ENCODE data around the gene ZNF506.
"Not testable (repeated sequence)": the region's sequence is repeated elsewhere in the genome, so short reads cannot be mapped to it uniquely, and the experiment has no call there.

ZNF506 gene

DNA sequence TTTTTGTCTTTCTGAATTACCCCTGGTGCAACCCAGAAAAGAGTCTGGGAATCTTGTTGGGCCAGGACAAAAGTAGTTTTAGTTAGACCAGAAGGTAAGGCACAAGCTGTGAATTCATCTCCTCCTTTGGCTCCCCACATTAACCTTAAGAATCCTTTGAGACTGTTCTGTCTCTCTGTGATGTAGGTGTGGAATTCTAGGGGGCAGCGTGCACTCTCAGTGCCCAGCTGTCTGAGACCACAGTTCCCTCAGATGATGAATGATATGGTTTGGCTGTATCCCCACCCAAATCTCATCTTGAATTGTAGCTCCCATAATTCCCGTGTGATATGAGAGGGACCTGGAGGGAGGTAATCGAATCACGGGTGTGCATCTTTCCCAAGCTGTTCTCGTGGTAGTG, 43.9 kb downstream of the ZNF506 start:
- DNase-seq, result no peak

DNA sequence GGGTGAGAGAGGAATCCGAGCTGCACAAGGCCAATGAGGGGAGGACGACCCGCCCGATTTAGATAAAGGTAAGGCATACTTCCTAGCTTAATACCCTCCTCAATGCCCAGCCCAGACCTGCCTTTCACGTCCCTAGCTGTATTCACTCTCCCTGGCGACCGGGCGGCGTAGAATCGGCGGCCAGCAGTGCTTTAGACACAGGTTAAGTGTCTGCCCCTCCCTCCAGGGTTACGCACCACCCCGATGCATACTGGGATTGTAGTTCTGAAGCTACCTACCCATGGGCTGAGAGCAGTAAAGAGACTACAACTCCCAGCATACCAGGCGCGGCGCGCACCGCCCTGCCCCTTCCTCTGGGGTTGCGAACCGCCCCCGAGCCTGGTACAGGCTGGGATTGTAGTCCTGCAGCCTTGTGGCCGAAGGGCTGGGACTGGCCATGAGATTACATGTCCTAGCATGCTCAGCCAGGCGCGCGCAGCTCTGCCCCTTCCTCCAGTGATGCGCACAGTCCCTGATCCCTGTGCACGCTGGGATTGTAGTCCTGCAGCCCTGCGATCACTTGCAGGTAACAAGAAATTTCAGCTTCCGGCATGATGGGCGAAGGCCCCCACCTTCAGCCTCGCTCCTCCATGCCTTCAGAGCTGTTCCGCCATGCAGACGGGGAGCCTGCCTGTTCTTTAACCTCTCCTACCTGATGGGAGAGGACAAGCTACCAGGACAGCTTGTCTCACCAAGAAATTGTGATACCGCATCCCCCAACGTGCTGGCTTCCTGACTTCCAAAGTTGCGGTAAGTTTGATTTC, 45.1 kb downstream of the ZNF506 start:
- peak; percentile 98 for DNase-seq

DNA sequence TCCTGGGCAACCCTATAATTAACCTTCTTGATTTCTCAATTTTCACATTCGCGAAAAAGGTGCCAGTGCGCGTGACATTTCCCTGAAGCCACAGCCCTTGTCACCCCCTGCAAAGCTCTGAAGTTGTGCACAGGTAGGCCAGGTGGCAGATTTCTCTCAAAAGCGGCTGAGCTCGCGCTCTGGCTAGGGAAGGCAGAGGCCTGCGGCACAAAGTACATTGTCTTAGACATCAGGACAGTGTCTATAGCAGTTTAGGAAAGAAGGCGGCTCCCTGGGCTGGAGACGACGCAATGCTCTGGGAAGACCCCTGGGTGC, 45.7 kb downstream of the ZNF506 start:
- no peak for DNase-seq

DNA sequence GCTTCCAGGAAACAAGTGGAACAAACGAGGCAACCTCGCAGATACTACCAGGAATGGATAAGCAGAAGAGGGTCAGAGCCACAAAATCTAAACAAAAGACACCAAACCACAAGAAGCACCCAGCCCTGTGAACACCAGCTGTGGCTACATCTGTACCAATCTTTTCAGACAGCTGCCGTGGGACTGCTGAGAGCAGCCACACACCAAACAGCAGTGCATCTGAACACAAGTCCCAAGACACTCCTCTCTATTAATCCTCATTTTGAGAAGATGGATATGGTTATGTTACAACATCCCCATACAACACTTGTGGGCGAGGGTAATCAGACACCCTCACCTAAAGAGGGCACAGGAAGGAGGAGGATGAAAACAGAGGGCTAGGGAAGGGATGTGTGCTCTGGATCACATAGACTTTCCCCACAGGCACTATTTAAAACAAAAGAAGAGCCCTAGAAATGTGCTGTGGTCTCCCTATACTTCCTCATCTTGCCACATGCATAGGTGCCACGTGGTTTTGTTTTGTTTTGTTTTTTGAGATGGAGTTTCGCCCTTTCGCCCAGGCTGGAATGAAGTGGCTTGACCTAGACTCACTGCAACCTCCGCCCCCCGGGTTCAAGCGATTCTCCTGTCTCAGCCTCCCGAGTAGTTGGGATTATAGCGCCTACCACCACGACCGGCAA, 47.1 kb downstream of the ZNF506 start:
- DNase-seq, result no peak

DNA sequence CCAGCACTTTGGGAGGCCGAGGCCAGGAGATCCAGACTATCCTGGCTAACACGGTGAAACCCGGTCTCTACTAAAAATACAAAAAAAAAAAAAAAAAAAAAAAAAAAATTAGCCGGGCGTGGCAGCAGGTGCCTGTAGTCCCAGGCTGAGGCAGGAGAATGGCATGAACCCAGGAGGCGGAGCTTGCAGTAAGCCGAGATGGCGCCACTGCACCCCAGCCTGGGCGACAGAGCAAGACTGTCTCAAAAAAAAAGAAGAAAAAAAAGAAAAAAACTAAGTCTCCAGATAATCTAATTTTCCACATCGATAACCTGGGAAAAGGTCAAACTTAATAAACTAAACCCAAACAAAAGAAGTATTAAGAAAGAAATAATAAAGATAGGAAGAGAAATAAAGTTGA, 49.6 kb downstream of the ZNF506 start:
- not testable (repeated sequence) for DNase-seq

DNA sequence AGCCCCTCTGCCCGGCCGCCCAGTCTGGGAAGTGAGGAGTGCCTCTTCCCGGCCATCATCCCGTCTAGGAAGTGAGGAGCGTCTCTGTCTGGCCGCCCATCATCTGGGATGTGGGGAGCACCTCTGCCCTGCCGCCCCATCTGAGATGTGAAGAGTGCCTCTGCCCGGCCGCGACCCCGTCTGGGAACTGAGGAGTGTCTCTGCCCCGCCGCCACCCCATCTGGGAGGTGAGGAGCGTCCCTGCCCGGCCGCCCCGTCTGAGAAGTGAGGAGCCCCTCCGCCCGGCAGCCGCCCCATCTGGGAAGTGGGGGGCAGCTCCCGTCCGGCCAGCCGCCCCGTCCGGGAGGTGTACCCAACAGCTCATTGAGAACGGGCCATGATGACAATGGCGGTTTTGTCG, 51.6 kb downstream of the ZNF506 start:
- DNase-seq, result not testable (repeated sequence)

DNA sequence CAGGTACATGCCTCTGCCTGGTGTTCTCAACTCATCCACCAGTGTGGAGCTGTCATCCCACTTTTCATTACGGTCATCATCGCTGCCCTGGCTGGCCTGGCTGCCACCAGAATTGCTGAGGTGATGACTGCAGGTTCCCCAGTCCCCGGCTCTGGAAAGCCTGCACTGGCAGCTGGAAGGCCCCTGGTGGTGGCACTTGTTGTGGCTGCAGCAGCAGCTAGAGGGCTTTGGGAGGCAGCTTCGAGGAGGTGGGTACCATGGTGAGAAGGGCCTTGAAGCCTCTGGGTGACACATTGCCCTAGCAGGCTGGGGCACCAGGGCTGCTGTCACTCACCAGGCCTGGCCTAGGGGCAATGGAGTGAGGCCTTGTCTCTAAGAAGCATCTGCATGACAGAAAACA, 63.4 kb downstream of the ZNF506 start:
- no peak for DNase-seq

DNA sequence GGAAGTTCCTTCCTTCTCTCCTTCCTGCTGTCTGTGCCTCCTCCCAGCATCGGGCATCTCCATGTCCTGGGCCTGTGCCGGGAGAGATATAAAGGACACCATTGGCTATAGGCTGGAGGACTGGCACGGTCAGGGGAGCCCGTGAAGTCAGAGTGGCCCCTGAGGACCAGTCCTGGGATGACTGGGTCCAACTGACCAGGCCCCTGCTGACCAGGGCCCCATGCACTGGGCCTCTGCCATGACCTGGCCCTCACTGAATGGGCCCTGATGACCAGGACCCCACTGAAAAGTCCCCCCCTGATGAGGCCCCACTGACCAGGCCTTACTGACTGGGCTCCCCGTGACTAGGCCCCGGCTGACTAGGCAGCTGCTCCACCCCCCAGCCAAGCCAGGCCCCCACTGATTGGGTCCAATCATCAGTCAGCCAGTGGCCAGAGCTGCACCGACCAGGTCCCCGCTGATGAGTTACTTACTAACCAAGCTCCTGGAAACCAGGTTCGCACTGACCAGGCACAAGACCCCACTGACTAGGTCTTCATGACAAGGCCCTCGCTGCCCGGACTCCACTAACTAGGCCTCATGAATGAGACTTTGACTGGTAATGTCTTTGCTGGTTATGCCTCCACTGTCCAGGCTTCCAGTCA, 68.7 kb downstream of the ZNF506 start:
- DNase-seq, result no peak

DNA sequence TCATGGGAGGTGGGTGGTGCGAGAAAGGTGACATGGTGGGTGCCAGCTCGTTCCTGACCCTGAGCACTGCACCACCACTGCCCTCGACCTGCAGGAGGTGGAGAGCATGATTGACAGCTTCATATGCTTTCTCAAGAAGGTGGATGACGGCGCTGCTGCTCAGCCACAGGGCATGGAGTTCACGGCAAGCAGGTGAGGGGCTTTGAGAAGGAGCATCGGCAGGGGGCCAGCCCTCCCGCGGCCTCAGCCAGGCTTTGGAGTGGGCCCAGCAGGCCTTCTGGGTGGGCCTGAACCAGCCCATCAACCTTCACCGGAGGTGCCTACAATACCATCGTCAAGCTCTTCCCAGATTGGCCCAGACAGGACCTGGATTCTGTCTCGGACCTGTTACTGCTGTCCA, 69.7 kb downstream of the ZNF506 start:
- no peak for DNase-seq

DNA sequence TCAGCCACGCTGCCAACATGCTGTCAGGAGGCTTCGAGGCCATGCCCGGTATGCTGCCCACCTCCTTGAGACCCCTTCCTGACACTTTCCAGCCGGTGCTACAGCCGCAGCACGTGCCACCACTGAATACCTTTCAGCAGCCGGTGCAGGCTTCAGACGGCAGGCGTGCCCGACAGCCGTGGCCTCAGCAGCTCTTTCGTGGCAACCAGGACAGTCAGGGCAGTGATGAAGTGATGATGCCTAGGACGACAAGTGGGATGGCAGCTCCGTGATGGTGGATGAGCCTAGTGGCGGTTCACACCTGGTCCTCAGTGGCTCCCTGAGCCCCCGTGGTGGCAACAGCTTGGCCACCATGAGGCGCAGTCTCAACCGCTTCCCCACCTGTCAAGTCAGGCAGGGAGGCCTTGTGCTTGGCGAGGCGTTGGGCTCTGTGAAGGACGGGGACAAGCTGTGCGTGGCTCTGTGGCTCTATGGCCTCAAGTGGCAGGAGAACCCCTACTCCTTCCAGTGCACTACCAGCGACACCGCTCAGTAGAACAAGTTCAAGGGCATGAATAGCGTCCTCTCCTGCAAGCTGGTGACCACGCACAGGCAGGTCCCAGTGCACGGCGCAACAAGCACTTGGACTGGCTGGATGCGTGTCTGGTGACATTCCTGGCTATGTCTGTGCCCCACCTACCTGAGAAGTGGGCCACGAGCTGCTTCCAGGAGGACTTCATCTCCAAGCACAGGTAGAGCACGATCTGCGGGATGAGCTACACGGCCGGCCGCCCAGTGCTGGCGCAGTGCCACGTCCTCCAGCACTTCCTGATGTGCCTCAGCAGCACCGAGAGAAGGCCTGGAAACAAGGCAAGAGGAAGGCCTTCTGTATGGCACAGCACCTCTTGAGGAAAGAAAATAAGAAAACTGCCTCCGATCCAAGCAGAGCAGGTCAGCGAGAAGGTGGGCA, 70.4 kb downstream of the ZNF506 start:
- no peak for DNase-seq

DNA sequence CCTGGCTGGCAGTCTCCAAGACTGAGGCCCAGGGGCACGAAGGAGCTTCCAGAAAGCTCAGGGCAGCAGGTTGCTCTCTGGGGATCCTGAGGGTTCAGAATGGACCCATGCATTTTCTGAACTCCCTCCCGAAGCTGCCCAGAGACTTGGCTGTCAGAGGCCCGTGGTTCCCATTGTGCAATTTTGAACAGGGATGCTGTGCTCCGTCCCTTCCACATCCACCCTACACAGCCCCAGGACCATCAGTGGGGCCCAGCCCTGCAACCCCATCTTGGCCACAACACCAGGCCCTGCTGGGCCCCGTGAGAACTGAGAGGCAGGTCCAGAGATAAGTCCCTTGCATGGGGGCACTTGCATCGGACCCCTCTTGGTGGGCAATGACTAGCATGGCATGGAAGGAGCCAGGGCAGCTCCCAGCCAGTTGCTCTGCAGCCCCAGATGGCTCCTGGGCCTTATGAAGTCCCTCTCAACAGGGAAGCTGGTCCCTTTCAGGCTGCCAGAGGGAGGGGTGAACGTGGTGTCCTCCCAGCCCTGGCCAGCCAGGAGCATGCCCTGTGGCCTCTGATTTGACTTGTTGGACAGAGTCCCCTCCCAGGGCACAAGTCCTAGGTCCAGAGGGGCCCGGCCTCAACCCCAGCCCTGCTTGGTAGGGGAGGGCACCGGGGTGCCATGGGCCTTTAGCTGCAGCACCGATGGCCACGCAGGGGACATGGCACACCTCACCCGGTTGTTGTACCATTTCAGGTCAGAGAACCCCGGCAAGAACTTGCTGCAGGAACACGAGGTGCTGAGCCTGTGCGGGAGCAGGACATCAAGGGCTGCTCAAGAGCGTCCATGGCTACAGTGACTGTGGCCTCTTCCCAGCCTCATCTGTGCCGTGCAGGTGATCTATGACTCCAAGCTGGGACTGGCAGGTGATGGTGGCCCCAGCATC, 71.4 kb downstream of the ZNF506 start:
- no peak for DNase-seq

DNA sequence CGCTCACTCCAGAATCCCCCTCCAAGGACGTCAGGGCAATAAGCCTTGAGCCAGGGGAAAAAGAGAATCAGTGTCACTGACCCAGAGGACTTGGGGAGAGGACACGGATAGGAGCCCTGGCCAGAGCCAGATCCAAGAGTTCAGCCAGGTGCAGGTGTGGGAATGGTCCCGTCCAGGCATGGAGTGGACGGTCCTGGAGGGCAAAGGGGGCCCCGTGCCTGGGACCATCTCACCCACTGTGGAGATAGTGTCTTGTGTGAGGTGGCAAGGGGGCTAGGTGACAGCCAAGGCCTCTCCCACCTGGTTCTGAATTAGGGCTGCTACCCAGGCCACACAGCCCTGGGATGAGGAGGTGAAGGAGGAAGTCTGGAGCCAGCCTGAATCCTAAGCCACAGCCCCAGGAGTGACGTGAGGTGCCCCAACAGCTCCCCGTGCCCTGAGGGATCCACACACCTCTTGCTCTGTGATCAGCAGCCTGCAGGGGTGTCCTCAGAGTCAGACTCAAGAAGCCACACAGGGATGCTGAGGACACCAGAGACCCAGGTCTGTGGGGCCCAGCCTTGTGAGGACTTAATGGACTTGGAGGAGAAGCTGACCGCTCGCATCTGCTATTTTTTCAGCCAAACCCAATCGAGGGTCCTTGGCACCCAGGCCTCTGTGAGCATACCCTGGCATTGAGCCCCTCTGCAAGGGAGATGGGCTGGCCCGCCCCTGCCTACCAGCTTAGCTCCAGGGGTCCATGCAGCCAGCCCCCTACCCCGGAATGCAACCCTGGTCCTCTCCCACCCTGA, 72.2 kb downstream of the ZNF506 start:
- no peak for DNase-seq

DNA sequence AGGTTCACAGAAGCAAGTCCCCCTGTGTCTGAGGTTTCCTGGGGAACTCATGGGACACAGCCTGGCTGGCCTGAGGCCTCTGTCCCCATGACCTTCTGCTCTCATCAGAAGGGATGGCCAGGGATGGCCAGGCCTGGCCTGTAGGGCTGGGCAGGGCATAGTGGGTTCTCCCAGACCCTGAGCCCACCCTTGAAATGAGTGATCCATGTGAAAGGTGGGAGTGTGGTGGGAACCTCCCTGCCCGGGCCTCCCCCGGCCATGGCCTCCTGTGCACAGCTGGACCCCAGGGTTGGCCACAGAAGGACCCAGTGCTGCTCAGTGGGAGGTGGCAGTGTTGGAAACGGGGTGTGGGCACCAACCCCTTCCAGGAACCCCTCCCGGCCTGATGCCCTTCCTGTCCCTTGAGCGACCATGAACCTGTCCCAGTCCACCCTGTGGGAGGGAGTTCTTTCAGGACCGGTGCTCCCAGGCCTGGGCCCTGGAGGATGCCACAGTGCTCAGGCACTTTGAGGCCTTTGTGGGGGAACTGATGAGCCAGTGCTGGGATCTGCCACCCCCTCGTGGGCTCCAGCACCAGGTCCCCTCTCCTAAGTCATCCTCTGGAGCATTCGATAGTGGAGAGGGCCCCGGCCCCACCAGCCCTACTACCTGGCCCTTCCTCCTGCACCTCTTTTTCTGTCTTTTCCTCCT, 73.2 kb downstream of the ZNF506 start:
- no peak for DNase-seq

DNA sequence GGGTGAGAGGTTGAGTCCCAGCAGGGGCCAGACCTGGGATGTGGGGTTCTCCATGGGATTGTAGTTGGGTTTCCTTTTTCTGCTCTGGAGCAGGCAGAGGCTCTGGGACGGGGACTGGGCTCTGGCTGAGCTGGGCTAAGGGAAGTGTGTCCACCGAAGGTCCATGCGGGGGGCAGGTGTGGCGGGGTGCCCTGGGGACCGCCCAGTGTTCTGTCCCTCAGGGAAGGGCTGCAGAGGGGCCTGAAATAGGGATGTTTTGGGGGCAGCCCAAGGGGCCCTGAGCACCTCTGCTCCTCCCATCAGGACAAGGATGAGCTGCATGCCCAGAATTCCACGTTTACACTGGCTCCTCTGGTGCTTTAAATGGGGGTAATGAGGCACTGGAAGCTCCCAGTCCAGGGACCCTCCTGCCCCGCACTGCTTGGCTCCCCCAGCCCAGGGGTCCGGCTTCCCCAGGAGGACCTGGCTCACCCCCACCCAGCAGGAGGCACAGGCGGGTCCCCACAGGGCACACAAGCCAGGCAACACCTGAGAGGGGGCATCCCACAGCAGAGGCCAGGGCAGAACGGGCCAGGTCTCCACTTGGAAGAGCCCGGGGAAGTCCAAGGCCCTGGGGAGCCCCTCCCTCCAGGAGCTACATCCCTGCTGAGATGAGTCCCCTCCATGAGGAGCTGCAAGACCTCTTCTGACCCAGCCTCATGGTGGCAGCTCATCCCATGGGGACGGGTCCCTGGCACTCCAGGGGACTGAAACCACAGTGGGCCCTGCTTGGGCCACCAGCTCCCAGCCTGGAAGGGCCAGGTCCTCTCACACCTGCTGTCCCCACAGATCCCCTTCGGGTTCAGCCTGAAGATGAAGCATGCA, 74.0 kb downstream of the ZNF506 start:
- no peak for DNase-seq

DNA sequence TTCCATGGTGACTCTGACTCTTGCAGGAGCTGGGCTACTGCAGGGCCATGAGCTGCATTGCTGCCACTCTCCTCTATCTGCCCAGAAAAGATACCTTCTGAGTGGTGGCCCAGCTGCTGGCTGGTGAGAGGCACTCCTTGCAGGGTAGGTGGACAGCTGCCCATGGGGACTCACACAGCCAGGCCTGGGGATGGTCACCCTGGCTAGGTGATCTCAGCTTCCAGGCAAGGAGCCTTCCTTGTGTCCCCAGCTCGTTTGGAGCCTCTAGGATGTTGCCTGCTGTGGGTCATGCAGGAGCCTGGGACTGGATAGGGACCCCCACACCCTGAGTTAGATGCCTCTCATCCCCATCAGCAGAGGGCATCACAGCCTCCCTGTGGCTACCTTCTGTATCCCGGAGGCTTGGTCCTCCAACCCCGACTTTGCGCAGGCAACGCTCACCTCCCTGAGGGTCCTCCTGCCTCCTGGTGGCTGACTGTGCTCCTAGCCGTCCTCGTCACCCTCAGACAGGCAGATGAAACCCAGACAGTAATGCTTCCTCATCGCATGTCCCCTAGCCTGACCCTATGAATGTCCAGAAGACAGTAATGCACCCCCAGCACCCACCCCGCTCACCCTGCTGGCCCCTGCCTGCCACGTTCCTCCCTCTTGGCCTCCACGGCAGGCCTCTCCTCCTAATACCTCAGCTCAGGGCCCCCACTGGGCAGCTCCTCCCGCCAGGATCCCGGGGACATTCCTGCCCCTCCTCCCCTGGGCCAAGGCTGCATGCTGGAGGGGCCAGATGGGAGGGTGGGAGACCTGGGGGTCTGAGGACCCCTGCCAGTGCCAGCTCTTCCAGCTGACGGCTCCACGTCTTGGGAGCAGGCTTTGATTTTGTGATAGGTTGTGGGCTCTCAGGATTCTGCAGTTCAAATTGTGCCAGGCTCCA, 75.0 kb downstream of the ZNF506 start:
- no peak for DNase-seq

DNA sequence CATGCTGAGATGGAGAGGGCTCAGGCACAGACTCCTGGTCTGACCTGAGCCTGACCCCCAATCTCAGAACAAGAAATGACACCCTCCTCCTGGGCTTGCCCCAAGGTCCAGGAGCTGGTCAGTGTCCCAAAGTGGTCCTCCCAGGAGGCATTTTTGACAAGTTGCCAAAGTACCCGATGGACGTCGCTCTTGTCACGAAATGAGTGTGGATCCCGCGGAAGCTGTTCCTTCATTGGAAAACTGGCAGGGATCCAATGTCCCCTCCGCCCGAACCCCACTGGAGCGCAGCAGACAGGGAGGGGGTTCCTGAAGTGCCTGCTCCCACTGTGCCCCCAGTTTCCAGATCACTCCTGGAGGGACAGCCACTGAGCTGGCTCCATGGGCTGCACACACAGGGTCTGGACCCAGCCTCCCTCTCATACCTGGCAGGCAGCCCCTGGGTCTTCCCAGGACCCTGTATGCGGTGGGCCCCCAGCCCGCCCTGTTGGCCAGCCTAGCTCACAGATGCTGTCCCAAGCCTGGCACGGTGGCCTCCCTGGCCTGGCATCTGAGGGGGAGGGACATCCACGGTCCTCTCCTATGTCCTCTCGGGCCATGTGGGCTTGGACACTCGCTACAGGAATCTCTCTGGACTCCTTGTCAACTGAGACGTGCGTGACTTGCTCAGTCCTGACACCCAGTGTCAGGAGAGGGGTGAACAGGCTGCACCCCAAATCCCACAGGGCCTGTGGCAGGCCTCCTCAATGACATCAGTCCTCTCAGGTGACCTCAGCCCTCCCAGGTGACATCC, 75.9 kb downstream of the ZNF506 start:
- no peak for DNase-seq

DNA sequence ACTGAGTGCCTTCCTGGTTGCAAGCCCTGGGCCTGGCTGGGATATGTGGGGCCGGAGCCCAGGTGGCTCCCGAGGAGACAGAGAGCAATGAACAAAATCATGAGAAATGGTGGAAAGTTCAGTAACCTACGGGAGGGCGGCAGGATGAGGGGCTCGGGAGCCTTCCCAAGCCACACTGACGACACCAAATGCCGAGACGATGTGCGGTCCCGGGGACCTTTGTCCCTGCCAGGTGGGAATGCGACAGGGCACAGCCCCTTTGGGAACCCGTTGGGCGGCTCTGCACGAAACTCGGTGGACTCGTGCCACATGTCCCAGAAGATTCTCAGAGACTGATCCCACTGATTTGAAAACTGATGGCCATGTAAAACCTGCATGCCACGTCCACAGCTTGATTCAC, 76.9 kb downstream of the ZNF506 start:
- DNase-seq, result no peak
